ENCODE data around the gene SYCP2L.
"Not testable (repeated sequence)": the region's sequence is repeated elsewhere in the genome, so short reads cannot be mapped to it uniquely, and the experiment has no call there.

GRCh38 chr6:10853849-10854300, 33.0 kb upstream of the SYCP2L start:
- TF ChIP-seq, protein P1, sequence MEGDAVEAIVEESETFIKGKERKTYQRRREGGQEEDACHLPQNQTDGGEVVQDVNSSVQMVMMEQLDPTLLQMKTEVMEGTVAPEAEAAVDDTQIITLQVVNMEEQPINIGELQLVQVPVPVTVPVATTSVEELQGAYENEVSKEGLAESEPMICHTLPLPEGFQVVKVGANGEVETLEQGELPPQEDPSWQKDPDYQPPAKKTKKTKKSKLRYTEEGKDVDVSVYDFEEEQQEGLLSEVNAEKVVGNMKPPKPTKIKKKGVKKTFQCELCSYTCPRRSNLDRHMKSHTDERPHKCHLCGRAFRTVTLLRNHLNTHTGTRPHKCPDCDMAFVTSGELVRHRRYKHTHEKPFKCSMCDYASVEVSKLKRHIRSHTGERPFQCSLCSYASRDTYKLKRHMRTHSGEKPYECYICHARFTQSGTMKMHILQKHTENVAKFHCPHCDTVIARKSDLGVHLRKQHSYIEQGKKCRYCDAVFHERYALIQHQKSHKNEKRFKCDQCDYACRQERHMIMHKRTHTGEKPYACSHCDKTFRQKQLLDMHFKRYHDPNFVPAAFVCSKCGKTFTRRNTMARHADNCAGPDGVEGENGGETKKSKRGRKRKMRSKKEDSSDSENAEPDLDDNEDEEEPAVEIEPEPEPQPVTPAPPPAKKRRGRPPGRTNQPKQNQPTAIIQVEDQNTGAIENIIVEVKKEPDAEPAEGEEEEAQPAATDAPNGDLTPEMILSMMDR (IDR thresholded peaks at IDR 0.05): not testable (repeated sequence)
- TF ChIP-seq MAFK (IDR thresholded peaks at IDR 0.05; ENCODE audit: partially characterized antibody); POLR2AphosphoS2 (conservative IDR thresholded peaks at IDR 0.05; ENCODE audit: low read length); CHD2 (IDR thresholded peaks at IDR 0.05; ENCODE audit: low read length, partially characterized antibody); KDM5A (IDR thresholded peaks at IDR 0.05); MYC (IDR thresholded peaks at IDR 0.05; ENCODE audit: borderline replicate concordance, low read length); POLR2A (IDR thresholded peaks at IDR 0.05; ENCODE audit: low read length); ESRRA (IDR thresholded peaks at IDR 0.05; ENCODE audit: borderline replicate concordance, low read length); JUN (IDR thresholded peaks at IDR 0.05); HEYL (CRISPR knock-in tag; IDR thresholded peaks at IDR 0.05): not testable (repeated sequence)

All from A549 (cell line).